Measurements from ENCODE around the gene NRK. TPM values are rescaled to one million over a fixed set of nuclear protein-coding genes. Genes with fewer than 3 reads are reported as not detected.
"Not testable (repeated sequence)": the region's sequence is repeated elsewhere in the genome, so short reads cannot be mapped to it uniquely, and the experiment has no call there.

The NRK gene, protein sequence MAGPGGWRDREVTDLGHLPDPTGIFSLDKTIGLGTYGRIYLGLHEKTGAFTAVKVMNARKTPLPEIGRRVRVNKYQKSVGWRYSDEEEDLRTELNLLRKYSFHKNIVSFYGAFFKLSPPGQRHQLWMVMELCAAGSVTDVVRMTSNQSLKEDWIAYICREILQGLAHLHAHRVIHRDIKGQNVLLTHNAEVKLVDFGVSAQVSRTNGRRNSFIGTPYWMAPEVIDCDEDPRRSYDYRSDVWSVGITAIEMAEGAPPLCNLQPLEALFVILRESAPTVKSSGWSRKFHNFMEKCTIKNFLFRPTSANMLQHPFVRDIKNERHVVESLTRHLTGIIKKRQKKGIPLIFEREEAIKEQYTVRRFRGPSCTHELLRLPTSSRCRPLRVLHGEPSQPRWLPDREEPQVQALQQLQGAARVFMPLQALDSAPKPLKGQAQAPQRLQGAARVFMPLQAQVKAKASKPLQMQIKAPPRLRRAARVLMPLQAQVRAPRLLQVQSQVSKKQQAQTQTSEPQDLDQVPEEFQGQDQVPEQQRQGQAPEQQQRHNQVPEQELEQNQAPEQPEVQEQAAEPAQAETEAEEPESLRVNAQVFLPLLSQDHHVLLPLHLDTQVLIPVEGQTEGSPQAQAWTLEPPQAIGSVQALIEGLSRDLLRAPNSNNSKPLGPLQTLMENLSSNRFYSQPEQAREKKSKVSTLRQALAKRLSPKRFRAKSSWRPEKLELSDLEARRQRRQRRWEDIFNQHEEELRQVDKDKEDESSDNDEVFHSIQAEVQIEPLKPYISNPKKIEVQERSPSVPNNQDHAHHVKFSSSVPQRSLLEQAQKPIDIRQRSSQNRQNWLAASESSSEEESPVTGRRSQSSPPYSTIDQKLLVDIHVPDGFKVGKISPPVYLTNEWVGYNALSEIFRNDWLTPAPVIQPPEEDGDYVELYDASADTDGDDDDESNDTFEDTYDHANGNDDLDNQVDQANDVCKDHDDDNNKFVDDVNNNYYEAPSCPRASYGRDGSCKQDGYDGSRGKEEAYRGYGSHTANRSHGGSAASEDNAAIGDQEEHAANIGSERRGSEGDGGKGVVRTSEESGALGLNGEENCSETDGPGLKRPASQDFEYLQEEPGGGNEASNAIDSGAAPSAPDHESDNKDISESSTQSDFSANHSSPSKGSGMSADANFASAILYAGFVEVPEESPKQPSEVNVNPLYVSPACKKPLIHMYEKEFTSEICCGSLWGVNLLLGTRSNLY (N-terminal part only)
- total RNA-seq: not detected

DNA sequence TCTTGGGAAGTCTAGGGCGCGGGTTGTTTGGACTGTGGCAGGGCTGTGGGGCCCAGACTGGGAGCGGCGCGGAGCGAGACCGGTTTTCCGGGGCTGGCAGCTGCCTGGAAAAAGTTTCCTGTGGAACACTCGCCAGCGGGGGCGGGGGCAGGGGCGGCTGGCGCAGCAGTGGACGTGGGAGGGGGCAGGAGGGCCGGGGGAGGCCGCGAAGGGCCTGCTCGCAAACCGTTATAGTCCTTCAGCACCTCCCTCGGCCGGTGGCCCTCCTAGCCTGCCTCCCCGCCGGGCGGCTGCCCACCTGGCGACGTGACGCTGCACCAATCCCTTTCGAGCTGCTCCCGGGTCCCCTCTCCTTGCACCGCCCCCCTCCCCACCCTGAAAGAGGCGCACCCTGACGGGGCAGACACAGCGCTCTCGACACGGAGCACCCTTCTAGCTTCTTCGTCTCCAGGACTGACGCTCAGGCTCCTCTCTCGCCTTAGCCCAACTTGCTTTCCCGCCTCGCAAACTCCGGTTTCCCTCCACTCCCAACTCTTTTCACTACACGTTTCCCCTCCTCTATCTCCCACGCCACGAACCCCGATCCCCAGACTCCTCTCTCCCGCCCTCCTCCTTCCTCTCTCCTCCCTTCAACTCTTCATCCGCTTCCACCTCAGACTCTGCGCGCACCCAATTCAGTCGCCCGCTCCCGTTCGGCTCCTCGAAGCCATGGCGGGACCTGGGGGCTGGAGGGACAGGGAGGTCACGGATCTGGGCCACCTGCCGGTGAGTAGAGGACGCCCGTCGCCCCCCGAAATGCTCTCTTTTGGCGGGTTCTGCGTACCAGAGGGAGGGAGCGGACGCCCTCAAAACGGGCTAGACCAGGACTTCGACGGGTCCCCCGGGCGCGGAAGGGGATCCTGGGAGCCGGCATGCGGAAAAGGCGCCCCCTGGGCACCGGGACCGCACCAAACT lies at the start of gene NRK:
Gene NRK, plus strand, starts transcription at position 402 of the 954 bp plus-strand sequence. Its CDS starts 307 bp downstream, at position 709.
- no peak for ATAC-seq
- intact Hi-C loops (cut with DNase I, micrococcal nuclease): no loop called here
- Mint-ChIP-seq H3K4me3 (no peak within 1 kb of the TSS), H3K4me1 (no peaks in the 10 kb centered on the region), H3K36me3 (ENCODE audit: low read depth) (no peaks in the 10 kb centered on the region), H3K9me3 (ENCODE audit: low read depth) (no peaks in the 10 kb centered on the region), H3K27me3 (peaks cover 16% of the 10 kb centered on the region), H3K27ac (no peak within 1 kb of the TSS)
- DNase-seq: no peak
- POLR2A ChIA-PET: no interaction called here
- CTCF ChIA-PET: no interaction called here

DNA sequence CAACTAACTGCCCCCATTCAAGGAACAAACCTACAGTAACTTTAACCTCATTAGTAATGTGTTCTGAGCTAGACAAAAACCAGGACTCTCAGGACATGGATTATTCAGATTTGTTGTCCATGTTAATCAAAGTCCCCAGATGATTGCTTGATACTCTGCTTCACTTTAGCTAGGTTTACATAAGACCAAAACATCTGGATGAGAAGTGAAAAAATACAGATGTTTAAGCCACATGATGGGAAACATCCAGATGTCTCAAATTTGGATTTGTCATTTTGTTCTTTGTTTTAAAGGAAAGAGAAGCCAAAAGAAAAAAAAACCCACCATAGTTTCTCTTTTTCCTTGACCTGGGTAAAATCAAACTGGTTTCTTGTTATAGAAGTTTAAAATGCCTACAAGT lies 48.5 kb upstream of the NRK start:
- intact Hi-C loops (cut with DNase I, micrococcal nuclease): no loop called here
- Mint-ChIP-seq H3K36me3 (ENCODE audit: low read depth) (no peaks in the 10 kb centered on the region), H3K27ac (no peak overlapping the region), H3K4me1 (no peaks in the 10 kb centered on the region), H3K9me3 (ENCODE audit: low read depth) (no peaks in the 10 kb centered on the region), H3K4me3 (no peak overlapping the region), H3K27me3 (no peaks in the 10 kb centered on the region)
- ChIA-PET CTCF (no interaction called here), POLR2A (no interaction called here)
- DNase-seq (no peak), ATAC-seq (no peak)

DNA sequence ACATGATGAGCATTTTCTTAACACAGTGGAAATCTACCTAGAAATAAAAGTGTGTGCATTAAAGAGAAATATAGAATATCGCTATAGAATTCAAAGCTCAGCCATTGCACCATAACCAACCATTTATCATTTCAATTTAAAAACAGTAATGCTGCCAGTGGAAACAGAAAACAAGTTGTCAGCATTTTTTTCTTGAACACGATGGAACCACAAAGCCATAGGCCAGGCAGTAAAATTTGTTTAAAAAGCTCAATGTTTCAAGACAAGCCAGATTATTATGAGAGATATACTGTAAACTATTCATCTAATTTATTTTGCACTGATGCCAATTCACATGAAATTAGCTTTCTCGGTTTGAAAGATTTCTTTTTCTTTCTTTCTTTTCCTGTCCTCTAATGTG lies 46.7 kb upstream of the NRK start:
- DNase-seq: no peak
- H3K4me1 Mint-ChIP-seq: no peaks in the 10 kb centered on the region
- H3K27me3 Mint-ChIP-seq: no peaks in the 10 kb centered on the region
- intact Hi-C loops (cut with DNase I, micrococcal nuclease): no loop called here
- H3K4me3 Mint-ChIP-seq: no peak overlapping the region
- H3K36me3 Mint-ChIP-seq (ENCODE audit: low read depth): no peaks in the 10 kb centered on the region
- ChIA-PET POLR2A (no interaction called here), CTCF (no interaction called here)
- no peak for ATAC-seq
- no peak overlapping the region for H3K27ac Mint-ChIP-seq
- no peaks in the 10 kb centered on the region for H3K9me3 Mint-ChIP-seq (ENCODE audit: low read depth)

DNA sequence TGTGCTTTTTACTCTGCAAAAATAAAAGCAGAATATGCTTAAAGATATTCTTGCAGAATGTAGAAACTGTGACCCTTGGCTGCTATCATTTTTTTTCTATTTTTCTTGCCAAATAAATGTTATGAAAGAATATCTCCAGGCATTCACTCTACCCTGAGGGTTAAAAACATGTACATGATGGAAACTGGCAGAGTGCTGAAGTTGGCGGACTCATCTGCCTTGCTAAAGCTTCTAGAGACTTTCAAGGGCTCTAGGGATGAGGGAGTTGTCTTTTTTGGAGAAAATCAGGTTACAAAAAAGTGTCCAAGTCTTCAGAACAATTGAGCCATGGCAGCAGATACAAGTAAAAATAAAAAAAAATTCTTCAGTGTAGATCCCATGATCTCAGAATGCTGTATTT lies 40.5 kb upstream of the NRK start:
- no peak for DNase-seq
- H3K27ac Mint-ChIP-seq: no peak overlapping the region
- CTCF ChIA-PET: no interaction called here
- no peak for ATAC-seq
- H3K9me3 Mint-ChIP-seq (ENCODE audit: low read depth): no peaks in the 10 kb centered on the region
- H3K4me3 Mint-ChIP-seq: no peak overlapping the region
- no peaks in the 10 kb centered on the region for H3K36me3 Mint-ChIP-seq (ENCODE audit: low read depth)
- intact Hi-C loops (cut with DNase I, micrococcal nuclease): no loop called here
- POLR2A ChIA-PET: no interaction called here
- H3K4me1 Mint-ChIP-seq: no peaks in the 10 kb centered on the region
- no peaks in the 10 kb centered on the region for H3K27me3 Mint-ChIP-seq

DNA sequence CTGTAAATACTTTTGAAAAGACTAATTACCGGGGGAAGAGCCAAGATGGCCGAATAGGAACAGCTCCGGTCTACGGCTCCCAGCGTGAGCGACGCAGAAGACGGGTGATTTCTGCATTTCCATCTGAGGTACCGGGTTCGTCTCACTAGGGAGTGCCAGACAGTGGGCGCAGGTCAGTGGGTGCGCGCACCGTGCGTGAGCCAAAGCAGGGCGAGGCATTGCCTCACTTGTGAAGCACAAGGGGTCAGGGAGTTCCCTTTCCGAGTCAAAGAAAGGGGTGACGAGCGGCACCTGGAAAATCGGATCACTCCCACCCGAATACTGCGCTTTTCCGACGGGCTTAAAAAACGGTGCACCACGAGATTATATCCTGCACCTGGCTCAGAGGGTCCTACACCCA lies 25.5 kb upstream of the NRK start:
- H3K9me3 Mint-ChIP-seq (ENCODE audit: low read depth); ATAC-seq; POLR2A ChIA-PET; H3K4me3 Mint-ChIP-seq; H3K4me1 Mint-ChIP-seq; H3K36me3 Mint-ChIP-seq (ENCODE audit: low read depth); intact Hi-C loops (cut with DNase I, micrococcal nuclease); DNase-seq; H3K27me3 Mint-ChIP-seq; CTCF ChIA-PET; H3K27ac Mint-ChIP-seq: not testable (repeated sequence)

DNA sequence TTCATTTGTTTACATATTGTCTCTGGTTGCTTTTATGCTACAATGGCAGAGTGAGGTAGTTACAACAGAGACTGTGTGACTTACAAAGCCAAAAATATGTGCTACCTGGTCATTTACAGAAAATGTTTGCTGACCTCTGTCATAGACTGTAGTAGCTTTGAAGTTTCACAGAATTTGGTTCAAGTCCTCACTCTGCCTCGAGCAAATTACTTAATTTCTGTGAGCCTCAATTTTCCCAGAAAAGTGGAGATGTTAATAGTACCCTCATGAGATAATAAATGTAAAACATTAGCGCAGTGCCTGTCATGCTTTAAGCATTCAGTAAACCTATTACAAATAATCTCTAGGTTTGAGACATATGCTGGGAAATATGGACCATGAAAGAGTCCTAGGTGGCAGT lies 18.4 kb upstream of the NRK start:
- Mint-ChIP-seq H3K27ac (no peak overlapping the region), H3K27me3 (no peaks in the 10 kb centered on the region), H3K4me3 (no peak overlapping the region), H3K4me1 (no peaks in the 10 kb centered on the region), H3K9me3 (ENCODE audit: low read depth) (no peaks in the 10 kb centered on the region), H3K36me3 (ENCODE audit: low read depth) (no peaks in the 10 kb centered on the region)
- POLR2A ChIA-PET: no interaction called here
- DNase-seq: no peak
- ATAC-seq: no peak
- intact Hi-C loops (cut with DNase I, micrococcal nuclease): no loop called here
- CTCF ChIA-PET: no interaction called here

DNA sequence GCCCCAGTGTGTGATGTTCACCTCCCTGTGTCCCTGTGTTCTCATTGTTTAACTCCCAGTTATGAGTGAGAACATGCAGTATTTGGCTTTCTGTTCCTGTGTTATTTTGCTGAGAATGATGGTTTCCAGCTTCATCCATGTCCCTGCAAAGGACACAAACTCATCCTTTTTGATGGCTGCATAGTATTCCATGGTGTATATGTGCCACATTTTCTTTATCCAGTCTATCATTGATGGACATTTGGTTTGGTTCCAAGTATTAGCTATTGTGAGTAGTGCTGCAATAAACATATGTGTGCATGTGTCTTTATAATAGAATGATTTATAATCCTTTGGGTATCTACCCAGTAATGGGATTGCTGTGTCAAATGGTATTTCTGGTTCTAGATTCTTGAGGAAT lies 16.7 kb upstream of the NRK start:
- H3K27ac Mint-ChIP-seq; H3K4me1 Mint-ChIP-seq; H3K4me3 Mint-ChIP-seq; H3K9me3 Mint-ChIP-seq (ENCODE audit: low read depth); DNase-seq; H3K36me3 Mint-ChIP-seq (ENCODE audit: low read depth); ATAC-seq; intact Hi-C loops (cut with DNase I, micrococcal nuclease); POLR2A ChIA-PET; H3K27me3 Mint-ChIP-seq; CTCF ChIA-PET: not testable (repeated sequence)

DNA sequence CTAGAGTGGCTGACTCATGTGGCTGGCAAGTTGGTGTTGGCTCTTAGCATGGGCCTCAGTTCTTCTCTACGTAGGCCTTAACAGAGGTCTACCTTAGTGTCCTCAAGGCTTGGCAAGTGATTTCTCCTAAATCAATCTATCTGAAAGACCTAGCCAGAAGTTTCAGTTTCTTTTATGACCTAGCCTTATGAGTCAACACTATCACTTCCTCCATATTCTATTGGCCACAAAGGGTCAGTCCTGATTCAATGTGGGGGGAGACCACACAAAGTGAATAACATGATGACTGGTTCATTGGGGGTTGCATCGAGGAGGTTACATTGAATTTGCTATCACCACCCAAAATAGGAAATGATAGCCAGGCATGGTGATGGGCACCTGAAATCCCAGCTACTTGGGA lies 5.8 kb upstream of the NRK start:
- peaks cover 10% of the 10 kb centered on the region for H3K27me3 Mint-ChIP-seq
- H3K4me1 Mint-ChIP-seq: no peaks in the 10 kb centered on the region
- ChIA-PET POLR2A (no interaction called here), CTCF (no interaction called here)
- H3K36me3 Mint-ChIP-seq (ENCODE audit: low read depth): no peaks in the 10 kb centered on the region
- no peak overlapping the region for H3K4me3 Mint-ChIP-seq
- DNase-seq (no peak), ATAC-seq (no peak)
- intact Hi-C loops (cut with DNase I, micrococcal nuclease): no loop called here
- H3K9me3 Mint-ChIP-seq (ENCODE audit: low read depth): no peaks in the 10 kb centered on the region
- no peak overlapping the region for H3K27ac Mint-ChIP-seq

DNA sequence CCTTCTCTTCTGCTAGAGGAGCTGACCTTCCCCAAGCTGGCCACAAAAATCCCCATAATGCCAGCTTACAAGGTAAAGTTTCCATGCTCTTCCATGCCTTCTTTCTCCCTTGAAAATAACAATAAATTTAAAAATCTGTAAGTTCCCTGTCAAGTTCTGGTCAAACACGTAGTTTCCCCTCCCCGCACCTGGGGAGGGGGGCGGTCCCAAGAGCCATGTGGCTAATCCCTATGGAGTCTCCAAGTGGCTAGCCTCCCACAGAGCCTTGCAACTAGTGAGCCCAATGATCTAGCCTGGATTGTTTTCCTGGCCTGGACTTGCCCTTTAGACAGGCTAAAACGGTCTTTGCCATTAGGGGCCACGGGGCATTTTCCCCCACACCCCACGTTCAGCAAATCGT lies 2.1 kb upstream of the NRK start:
- Mint-ChIP-seq H3K9me3 (ENCODE audit: low read depth) (no peaks in the 10 kb centered on the region), H3K4me3 (no peak overlapping the region), H3K27ac (no peak overlapping the region), H3K27me3 (peaks cover 16% of the 10 kb centered on the region), H3K36me3 (ENCODE audit: low read depth) (no peaks in the 10 kb centered on the region), H3K4me1 (no peaks in the 10 kb centered on the region)
- ChIA-PET POLR2A (no interaction called here), CTCF (no interaction called here)
- intact Hi-C loops (cut with DNase I, micrococcal nuclease): no loop called here
- DNase-seq (no peak), ATAC-seq (no peak)

DNA sequence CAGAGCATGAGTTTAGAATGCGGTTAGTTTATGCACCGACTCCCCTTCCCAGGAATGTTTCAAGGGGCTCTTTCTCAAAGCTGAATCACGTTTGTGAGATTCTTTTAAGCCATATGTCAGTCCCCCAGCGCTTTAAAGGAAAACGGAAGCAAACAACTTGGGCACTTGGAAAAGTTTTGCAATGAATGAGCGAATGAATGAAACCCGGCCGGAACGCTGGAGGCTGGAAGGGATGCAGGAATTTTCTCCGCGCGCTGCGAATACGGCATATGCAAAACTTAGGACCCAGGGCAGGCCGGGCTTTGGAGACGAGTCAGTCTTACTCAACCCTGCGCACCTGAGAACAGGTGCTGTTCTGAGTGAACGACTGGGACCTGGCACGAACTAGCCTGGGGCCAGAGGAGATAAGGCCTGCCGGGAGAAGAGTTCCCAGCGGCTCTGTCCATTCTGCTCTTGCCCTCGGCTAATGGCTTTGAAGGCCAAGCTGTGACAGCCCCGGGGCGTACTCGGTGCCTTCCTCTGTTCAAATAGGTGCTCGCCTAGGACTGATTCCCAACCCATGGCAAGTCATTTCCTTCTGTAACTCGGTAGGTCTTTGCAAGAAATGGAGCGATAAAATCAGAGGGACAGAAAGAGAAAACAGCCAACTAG lies 743 bp upstream of the NRK start:
- no peaks in the 10 kb centered on the region for H3K36me3 Mint-ChIP-seq (ENCODE audit: low read depth)
- ChIA-PET CTCF (no interaction called here), POLR2A (interaction anchor here (0.6 kb wide), 1 partner anchor 20 kb away, joined by 3 read pairs; no protein-coding TSS in a partner anchor)
- H3K27me3 Mint-ChIP-seq: peaks cover 16% of the 10 kb centered on the region
- H3K27ac Mint-ChIP-seq: no peak overlapping the region
- no peaks in the 10 kb centered on the region for H3K4me1 Mint-ChIP-seq
- H3K4me3 Mint-ChIP-seq: no peak overlapping the region
- ATAC-seq (no peak), DNase-seq (no peak)
- H3K9me3 Mint-ChIP-seq (ENCODE audit: low read depth): no peaks in the 10 kb centered on the region
- intact Hi-C loops (cut with DNase I, micrococcal nuclease): no loop called here

DNA sequence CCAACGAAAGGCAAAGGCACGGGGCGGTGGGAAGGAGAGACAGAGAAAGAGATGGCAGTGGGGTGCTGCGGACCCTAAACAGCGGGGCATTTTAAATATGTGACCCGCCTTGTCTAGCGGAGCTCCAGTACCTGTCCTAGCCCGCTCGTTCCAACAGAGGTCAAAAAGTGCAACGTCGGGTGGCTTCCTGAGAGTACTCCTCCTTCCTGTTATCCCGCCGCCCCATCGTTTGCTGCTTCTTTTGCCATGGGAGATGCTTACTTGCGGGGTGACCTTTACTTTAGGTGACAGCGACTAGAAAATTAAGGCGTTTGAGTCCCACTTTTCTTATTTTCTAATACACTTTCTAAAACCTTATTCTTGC lies 735 bp downstream of the NRK start:
- POLR2A ChIA-PET: no interaction called here
- no peaks in the 10 kb centered on the region for H3K36me3 Mint-ChIP-seq (ENCODE audit: low read depth)
- ATAC-seq (no peak), DNase-seq (no peak)
- peaks cover 16% of the 10 kb centered on the region for H3K27me3 Mint-ChIP-seq
- H3K4me1 Mint-ChIP-seq: no peaks in the 10 kb centered on the region
- intact Hi-C loops (cut with DNase I, micrococcal nuclease): no loop called here
- no peak overlapping the region for H3K4me3 Mint-ChIP-seq
- no peak overlapping the region for H3K27ac Mint-ChIP-seq
- H3K9me3 Mint-ChIP-seq (ENCODE audit: low read depth): no peaks in the 10 kb centered on the region
- CTCF ChIA-PET: no interaction called here
